CD4-positive, alpha-beta T cell treated with Interleukin-10 for 1 hour (primary cell): ENCODE measurements around the gene TJAP1.
A peak's percentile ranks its signal among the peaks of the same experiment; 100 is the strongest.

Source experiments
- DNase-seq: peaks from one replicate; pipeline ENCODE4 v3.0.0-alpha.2; 2020

TJAP1 gene, protein sequence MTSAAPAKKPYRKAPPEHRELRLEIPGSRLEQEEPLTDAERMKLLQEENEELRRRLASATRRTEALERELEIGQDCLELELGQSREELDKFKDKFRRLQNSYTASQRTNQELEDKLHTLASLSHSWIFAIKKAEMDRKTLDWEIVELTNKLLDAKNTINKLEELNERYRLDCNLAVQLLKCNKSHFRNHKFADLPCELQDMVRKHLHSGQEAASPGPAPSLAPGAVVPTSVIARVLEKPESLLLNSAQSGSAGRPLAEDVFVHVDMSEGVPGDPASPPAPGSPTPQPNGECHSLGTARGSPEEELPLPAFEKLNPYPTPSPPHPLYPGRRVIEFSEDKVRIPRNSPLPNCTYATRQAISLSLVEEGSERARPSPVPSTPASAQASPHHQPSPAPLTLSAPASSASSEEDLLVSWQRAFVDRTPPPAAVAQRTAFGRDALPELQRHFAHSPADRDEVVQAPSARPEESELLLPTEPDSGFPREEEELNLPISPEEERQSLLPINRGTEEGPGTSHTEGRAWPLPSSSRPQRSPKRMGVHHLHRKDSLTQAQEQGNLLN

DNA sequence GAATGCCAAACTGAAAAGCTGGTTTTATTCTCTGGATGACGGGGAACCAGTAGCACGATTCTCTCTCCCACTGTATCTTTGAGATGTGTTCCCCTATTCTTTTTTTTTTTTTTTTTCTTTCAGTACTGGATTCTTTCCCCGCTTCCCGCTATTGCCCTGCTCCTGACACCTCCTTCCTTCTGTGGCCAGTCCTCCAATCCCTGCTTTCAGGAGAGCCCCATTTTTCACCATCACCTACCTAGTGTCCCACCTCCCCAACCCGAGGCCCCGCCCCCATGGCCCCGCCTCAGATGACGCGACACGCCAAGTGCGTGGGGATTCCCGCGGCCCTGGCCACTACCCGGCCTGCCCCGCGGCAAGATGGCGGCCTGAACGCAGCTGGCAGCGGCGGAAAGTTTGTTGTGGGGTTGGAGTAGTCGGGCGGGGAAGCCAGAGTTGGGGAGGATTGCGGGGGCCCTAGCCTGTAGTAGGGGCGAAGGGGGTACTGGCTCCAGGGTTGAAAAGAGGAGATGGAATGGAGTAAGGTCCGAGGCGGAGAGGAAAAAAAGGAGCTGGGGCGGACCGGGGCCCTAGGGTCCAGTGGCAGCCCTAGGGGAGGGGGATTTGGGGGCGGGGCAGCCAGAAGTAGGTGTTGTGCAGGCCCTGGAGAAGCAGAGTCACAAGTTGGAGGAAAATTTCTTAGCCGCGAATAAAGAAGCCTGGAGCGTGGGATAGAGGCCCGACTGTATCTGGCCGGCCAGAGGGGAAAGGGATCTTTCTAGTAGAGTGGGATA lies at the start of gene TJAP1:
Gene TJAP1, plus strand, starts transcription at position 336 of the 773 bp plus-strand sequence. CDS start 21,432 bp downstream, outside the sequence.
- DNase-seq: peak; percentile 97

DNA sequence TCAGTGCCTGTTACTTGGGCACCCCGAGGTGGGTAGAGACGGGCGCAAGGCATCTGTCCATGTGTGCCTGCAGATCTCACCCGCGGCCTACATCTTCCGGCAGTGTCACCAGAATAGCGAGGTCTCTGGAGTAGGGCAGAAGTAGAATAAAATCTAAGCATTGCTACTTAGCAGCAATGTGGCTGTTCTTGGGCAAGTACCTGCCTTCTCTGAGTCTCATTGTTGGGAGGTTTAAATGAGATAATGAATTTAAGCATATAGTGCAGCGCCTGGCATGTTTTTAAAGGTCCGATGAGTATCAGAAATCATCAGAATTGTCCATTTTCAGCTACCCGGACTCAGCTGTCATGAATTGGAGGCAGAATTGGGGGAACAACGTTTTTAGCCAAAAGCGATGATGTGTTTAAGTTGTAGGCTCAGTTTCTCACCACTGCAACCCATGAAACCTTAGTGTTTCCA lies 49.2 kb upstream of the TJAP1 start:
- no peak for DNase-seq

DNA sequence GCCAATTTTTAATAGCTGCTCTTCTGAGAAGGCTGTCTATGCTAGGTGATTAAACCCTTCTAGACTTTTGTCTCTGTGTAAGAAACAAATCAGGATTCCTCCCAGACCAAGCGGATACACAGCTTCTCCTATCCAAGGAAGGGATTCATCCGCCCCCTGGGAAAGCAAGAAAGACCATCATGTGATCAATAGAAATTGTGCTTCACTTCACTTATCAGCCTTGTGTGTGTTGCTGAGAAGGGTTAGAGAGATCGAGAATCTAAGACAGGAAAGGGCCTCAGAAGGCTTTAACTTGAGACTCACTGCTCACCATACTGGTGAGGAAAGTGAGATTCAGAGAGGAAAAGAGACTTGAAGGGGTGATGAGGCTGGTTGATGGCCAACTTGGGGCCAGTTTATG lies 48.5 kb upstream of the TJAP1 start:
- DNase-seq: no peak

DNA sequence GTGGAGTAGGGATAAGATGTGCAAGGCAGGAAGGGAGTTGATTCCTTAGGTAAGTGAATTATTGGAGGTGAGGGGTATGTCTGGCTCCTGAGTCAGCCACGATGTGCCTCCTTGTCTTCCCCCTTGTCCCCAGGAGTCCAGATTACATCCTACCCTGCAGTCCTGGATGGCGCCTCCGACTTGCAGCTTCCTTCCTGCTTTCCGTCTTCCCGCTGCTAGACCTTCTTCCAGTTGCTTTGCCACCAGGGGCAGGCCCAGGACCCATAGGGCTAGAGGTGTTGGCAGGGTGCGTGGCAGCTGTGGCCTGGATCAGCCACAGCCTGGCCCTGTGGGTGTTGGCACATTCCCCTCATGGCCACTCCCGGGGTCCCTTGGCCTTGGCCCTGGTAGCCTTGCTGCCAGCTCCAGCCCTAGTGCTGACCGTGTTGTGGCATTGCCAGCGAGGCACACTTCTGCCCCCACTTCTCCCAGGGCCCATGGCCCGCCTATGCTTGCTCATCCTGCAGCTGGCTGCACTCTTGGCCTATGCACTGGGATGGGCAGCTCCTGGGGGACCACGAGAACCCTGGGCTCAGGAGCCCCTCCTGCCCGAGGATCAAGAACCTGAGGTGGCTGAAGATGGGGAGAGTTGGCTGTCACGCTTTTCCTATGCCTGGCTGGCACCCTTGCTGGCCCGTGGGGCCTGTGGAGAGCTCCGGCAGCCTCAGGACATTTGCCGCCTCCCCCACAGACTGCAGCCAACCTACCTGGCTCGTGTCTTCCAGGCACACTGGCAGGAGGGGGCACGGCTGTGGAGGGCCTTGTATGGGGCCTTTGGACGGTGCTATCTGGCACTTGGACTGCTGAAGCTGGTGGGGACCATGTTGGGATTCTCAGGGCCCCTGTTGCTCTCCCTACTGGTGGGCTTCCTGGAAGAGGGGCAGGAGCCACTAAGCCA lies 45.1 kb upstream of the TJAP1 start:
- no peak for DNase-seq

DNA sequence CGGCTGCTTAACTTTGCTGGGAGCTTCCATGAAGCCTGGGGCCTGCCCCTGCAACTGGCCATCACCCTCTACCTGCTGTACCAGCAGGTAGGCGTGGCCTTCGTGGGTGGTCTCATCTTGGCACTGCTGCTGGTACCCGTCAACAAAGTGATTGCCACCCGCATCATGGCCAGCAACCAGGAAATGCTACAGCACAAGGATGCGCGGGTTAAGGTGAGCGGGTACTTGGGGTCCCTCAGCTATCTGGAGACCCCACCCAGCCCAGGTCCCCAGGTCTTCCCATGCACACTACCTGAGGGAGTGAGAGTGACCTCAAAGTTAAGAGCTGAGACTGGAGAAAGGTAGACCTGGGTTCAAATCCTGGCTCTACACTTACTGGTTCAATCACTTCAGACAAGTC lies 44.2 kb upstream of the TJAP1 start:
- no peak for DNase-seq

DNA sequence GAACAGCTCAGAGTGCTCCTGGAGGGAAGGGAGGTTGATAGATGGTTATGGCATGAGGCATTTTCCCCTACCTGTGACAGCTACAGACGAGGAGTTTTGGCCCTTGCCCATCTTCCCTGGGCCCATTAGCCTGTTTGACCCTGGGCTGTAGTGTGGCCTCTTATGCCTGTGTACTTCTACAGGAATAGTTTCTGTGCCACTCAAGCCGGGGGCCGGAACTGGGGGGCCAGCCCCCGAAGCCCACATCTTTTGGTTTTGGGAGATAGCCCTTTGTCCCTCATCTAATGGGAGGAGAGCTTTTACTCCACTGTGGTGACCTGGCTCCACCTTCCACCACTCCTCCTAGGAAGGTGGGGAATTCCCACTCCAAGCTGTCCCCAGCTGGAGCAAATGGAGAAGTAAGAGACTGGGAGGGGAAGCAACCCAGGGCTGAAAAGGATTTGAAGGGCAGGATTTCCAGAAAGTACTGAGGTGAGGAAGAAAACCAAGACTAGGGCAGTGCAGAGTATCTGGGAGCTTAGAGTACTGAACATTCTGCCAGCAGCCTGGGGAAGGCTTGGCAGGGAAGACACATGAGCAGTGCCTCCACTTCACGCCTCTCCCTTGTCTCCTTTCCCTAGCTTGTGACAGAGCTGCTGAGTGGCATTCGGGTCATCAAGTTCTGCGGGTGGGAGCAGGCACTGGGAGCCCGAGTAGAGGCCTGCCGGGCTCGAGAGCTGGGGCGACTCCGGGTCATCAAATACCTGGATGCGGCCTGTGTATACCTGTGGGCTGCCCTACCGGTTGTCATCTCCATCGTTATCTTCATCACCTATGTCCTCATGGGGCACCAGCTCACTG lies 43.1 kb upstream of the TJAP1 start:
- no peak for DNase-seq

DNA sequence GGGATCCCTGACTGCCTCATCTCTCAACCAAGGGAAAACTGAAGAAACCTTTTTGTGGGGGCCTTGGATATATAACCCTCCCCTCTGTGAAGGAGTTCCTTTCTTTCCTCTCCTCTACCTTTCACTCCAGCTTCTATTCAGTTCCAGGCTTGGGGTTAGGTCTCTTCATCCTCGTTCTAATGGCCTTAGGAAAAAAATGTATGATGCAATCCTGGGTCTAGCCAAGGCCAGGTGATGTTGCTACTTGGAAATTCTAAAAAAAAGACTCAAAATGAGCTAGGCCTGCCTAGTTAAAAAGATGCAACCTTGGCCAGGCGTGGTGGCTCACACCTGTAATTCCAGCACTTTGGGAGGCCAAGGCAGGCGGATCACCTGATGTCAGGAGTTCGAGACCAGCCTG lies 42.4 kb upstream of the TJAP1 start:
- DNase-seq: no peak

DNA sequence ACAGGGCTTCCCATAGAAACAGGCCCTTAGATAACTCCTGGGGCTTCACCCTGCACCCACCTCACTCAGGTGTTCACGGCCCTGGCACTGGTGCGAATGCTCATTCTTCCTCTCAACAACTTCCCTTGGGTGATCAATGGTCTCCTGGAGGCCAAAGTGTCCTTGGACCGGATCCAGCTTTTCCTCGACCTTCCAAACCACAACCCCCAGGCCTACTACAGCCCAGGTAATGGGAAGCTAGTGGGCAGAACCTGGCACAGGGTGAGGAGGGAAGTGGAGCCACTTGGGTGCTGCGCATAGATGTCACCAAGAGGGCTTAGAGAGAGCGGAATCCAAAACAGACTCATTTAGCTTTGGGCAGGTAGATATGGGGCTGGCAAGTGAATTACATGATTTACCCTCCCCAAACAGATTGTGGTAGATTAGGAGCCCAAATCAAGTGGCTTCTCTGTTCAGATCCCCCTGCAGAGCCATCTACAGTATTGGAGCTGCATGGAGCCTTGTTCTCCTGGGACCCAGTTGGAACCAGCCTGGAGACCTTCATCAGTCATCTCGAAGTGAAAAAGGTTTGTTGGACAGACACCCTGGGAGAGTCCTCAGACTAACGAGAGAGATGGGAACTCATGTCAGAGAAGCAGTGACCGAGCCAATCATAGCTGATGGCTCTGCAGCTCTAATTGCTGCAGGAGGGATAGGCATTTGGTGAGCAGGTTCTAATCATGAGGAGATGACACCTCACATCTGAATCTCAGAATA lies 41.5 kb upstream of the TJAP1 start:
- DNase-seq: no peak

DNA sequence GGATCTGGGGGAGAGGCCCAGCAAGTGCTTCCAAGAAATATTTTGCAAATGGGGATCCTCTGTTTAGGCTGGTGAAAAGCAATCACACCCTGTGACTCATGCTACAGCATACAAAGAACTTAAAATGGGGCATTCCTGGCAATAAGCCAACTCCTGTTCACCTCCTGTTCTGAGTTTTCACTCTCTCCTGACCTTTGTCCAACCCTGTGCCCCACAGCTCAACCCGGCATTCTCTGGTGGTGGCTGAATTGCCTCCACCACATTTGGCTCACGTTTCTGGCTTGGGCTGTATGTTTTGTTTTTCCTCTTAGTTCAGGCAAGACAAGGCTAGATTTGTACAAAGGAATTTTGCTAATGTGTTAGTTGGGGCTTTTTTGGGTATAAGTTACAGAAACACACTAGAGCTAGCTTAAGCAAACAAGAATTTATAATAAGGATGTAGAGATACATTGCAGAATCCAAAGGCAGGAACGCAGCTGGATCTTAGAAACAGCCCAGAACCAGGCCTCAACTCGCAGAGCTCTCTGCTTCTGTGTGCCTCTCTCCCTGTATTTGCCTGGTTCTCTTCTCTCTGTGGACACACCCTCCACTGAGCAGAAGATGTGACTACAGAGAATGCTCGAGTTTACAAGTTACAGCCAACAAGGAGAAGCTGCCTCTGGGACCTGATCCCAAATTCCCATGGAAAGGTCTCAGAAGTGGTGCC lies 40.6 kb upstream of the TJAP1 start:
- DNase-seq: no peak

DNA sequence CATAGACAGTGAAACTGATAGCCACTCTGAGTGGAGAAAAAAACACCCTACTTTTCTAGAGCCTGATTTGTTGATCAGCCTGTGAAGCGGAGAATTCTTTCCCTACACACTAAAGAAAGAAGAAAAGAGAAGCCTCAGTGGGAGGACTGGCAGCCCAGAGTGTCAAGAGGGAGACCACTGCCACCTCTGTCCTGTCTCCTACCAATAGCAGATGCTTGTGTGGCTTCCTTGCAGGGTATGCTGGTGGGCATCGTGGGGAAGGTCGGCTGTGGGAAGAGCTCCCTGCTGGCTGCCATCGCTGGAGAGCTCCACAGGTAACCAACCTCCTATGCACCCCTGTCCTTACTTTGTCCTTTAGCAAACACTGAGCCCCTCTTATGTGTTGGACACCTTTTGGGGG lies 39.7 kb upstream of the TJAP1 start:
- DNase-seq: no peak

DNA sequence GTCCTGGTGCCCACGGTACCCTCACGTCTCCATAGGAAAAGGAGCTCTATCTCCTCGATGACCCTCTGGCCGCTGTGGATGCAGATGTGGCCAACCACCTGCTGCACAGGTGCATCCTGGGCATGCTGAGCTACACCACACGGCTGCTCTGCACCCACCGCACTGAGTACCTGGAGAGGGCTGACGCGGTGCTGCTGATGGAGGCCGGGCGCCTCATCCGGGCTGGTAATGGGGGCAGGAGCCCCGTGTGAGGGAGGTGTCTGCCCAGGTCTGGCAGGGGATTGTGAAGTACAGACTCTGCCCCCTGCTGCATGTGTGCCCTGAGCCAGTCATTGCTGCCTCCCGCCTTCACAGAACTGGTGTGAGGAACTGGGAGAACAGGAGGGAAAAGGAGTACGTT lies 34.4 kb upstream of the TJAP1 start:
- no peak for DNase-seq

DNA sequence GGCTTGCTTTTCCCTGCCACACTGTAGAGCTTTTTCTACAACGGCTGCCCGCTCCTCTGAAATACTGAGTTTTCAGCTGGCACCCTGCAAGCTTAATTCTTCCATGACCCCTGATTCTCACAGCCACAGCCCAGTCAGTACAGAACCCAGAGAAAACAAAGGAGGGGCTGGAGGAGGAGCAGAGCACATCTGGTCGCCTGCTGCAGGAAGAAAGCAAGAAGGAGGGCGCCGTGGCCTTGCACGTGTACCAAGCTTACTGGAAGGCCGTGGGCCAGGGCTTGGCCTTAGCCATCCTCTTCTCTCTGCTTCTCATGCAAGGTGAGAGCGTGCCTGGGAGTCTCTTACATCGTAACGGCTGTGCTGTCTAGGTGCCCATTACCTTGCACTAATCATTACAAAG lies 33.3 kb upstream of the TJAP1 start:
- no peak for DNase-seq

DNA sequence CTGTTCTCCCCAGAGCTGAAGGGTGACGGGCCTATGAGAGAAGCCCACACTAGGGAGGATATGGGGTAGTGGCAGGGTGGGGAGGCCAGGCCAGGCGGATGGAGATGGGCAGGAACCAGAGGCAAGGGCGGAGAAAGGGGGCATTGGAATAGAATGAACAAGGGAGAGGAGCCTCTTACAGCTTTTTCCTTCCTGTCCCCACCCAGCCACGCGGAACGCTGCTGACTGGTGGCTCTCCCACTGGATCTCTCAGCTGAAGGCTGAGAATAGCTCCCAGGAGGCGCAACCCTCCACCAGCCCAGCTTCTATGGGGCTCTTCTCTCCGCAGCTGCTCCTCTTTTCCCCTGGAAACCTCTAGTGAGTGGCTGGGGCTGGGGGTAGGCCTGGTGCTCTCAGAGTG lies 32.8 kb upstream of the TJAP1 start:
- no peak for DNase-seq

DNA sequence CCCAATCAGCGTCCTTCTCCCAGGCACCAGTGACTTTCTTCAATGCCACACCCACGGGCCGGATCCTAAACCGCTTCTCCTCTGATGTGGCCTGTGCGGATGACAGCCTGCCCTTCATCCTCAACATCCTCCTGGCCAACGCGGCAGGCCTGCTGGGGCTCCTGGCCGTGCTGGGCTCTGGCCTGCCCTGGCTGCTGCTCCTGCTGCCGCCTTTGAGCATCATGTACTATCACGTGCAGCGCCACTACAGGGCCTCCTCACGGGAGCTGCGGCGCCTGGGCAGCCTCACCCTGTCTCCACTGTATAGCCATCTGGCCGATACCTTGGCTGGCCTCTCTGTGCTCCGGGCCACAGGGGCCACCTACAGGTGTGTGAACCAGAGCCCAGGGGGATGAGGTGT lies 31.8 kb upstream of the TJAP1 start:
- no peak for DNase-seq

DNA sequence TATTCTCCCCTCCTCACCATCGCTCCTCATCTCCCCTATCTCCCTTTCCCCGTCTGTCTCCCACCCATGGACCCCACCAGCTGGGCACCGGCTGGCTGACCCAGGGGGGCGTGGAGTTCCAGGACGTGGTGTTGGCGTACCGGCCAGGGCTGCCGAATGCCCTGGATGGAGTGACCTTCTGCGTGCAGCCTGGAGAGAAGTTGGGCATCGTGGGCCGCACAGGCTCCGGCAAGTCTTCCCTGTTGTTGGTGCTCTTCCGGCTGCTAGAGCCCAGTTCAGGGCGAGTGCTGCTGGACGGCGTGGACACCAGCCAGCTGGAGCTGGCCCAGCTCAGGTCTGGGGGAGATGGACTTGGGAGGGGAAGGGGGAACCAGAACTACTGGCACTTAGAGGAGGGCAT lies 29.8 kb upstream of the TJAP1 start:
- no peak for DNase-seq

DNA sequence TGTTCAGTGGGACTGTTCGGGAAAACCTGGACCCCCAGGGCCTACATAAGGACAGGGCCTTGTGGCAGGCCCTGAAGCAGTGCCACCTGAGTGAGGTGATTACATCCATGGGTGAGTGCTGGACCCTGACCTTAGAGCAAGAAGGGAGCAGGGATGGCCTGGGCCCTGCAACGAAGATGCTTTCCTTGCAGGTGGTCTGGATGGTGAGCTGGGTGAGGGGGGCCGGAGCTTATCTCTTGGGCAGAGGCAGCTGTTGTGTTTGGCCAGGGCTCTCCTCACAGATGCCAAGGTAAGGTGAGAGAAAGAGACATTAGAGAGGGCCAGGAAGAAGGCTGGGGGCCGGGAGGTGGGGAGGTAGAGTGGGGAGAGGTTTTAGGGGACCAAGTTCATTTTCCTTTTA lies 28.5 kb upstream of the TJAP1 start:
- no peak for DNase-seq

DNA sequence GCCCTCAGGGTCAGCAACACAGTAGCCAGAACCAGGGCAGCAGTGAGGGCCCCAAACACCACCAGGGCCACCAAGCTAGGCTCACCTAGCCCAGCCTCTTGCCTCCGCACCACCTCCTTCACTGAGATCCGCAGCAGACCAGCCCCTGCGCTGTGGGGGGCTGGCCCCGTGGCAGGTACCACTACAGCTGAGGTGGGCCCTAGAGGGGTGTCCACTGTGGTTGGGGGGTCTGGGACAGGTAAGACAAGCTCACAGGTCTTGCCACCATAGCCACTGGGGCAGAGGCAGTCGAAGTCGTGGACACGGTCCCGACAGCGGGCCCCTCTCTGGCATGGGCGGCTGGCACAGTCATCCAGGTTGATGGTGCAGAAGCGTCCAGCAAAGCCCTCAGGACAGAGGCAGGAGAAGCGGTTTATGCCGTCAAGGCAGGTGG lies 26.7 kb upstream of the TJAP1 start:
- DNase-seq: no peak

DNA sequence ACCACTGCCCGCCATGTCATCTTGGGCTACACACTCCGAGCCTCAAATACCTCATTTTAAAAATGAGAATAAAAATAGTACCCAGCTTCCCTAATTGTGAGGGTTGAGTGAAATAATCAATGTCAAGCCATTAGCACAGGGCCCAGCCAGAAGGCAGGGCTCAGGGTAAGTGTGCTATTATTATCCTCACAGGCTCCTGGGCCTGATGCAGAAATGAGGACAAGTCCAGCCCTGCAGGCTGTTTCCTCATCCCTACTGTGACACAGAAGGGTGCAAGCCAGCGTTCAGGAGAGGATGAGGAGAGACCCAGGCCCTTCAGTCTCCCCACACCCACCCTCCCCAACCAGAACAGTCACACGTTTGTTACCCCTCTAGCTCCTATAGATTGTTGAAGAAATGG lies 26.0 kb upstream of the TJAP1 start:
- DNase-seq: no peak

DNA sequence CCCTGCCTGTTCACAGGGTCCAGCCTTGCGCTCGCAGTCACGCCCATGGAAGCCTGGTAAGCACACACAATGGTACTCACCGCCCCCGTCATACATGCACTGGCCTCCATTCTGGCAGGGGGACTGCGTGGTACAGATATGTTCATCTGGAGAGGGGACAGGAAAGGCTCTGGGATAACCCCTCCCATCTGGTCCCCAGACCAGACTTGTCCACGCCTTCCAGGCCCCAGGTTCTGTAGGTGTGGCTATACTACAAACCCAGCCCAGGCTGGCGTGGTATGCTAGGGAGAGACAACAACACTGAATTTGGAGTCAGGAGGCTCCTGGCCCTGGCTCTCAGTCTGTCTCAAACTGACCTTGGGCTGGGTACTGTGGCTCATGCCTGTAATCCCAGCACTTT lies 25.4 kb upstream of the TJAP1 start:
- DNase-seq: no peak

DNA sequence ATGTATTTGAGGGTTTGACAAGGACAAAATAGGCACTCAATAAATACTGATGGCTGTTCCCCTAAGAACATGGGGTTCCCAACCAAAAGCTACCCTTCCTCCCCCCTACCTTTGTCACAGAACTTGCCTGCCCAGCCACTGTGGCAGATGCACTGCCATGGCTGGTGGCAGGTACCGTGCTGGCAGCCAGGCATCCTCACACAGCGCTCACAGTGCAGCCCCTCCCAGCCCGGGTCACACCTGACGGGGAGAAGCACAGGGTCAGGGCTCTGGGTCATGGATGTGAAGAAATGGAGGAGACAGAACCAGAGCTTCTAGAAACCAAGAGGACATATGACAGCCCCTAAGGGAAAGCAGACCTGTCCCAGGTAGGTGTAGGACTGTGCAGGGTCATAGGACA lies 24.5 kb upstream of the TJAP1 start:
- no peak for DNase-seq
